ENCODE measurements around the gene CENPE.
"Not testable (repeated sequence)": the region's sequence is repeated elsewhere in the genome, so short reads cannot be mapped to it uniquely, and the experiment has no call there.

CENPE gene, protein sequence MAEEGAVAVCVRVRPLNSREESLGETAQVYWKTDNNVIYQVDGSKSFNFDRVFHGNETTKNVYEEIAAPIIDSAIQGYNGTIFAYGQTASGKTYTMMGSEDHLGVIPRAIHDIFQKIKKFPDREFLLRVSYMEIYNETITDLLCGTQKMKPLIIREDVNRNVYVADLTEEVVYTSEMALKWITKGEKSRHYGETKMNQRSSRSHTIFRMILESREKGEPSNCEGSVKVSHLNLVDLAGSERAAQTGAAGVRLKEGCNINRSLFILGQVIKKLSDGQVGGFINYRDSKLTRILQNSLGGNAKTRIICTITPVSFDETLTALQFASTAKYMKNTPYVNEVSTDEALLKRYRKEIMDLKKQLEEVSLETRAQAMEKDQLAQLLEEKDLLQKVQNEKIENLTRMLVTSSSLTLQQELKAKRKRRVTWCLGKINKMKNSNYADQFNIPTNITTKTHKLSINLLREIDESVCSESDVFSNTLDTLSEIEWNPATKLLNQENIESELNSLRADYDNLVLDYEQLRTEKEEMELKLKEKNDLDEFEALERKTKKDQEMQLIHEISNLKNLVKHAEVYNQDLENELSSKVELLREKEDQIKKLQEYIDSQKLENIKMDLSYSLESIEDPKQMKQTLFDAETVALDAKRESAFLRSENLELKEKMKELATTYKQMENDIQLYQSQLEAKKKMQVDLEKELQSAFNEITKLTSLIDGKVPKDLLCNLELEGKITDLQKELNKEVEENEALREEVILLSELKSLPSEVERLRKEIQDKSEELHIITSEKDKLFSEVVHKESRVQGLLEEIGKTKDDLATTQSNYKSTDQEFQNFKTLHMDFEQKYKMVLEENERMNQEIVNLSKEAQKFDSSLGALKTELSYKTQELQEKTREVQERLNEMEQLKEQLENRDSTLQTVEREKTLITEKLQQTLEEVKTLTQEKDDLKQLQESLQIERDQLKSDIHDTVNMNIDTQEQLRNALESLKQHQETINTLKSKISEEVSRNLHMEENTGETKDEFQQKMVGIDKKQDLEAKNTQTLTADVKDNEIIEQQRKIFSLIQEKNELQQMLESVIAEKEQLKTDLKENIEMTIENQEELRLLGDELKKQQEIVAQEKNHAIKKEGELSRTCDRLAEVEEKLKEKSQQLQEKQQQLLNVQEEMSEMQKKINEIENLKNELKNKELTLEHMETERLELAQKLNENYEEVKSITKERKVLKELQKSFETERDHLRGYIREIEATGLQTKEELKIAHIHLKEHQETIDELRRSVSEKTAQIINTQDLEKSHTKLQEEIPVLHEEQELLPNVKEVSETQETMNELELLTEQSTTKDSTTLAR (N-terminal part only)

GRCh38 chr4:103198111-103198765 lies at the start of gene CENPE:
Gene CENPE (minus strand): TSS chr4:103198343. CDS start chr4:103198319, 24 bp downstream.
- peak; percentile 71 for DNase-seq (ENCODE audit: low spot score)

GRCh38 chr4:103244251-103244650 lies 46.1 kb upstream of the CENPE start:
- no peak for DNase-seq (ENCODE audit: low spot score)

- DNase-seq (ENCODE audit: low spot score) = not testable (repeated sequence)
Measured at GRCh38 chr4:103230938-103231337, 32.8 kb upstream of the CENPE start.

GRCh38 chr4:103223556-103223955 lies 25.4 kb upstream of the CENPE start:
- DNase-seq (ENCODE audit: low spot score) = not testable (repeated sequence)

- no peak for DNase-seq (ENCODE audit: low spot score)
Measured at GRCh38 chr4:103207673-103208072, 9.5 kb upstream of the CENPE start.

- DNase-seq (ENCODE audit: low spot score) = no peak
Measured at GRCh38 chr4:103204111-103204510, 6.0 kb upstream of the CENPE start.

DNA sequence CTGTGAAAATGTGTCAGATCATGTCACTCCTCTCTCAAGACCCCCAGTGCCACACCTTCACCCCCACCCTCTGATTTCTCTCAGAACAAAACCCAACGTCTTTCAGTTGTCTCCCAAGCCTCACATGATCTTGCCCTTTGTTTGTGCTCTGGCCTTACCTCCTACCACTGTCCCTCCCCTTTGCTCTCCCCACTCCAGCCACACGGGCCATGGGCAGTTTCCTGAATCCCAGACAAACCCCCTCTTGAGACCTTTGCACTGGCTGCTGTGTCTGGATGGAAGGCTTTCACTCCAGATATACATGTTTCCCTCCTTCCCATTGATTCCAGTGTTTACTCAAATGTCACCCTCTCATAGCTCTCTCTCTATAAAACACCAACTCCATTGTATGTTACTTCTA lies 3.6 kb upstream of the CENPE start:
- no peak for DNase-seq (ENCODE audit: low spot score)

GRCh38 chr4:103201253-103201652 lies 3.1 kb upstream of the CENPE start:
- no peak for DNase-seq (ENCODE audit: low spot score)

DNA sequence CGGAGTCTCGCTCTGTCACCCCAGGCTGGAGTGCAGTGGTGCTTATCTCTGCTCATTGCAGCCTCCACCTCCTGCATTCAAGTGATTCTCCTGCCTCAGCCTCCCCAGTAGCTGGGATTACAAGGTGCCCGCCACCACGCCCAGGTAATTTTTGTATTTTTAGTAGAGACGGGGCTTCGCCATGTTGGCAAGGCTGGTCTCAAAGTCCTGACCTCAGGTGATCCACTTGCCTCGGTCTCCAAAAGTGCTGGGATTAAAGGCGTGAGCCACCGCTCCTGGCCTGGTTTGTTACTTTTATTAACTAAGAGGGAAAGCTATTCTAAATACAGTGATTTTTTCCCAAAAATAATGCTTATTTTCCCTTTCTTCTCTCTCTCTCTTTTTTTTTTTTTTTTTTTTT lies 866 bp upstream of the CENPE start:
- no peak for DNase-seq (ENCODE audit: low spot score)

- no peak for DNase-seq (ENCODE audit: low spot score)
Measured at GRCh38 chr4:103197765-103198110, 405 bp downstream of the CENPE start.

- DNase-seq (ENCODE audit: low spot score) = no peak
Measured at GRCh38 chr4:103193457-103193856, 4.7 kb downstream of the CENPE start.

DNA sequence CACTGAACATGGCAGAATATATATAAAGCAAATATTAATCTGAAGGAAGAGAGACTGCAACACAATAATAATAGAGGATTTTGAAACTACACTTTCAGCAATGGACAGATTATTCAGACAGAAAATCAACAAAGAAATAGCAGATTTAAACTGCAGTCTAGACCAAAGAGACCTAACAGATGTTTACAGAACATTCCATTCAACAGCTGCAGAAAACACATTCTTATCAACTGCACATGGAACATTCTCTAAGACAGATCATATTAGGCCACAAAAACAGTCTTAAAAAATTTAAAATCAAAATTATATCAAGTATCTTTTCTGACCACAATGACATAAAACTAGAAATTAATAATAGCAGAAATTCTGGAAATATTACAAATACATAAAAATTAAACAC lies 27.1 kb downstream of the CENPE start:
- DNase-seq (ENCODE audit: low spot score) = no peak

DNA sequence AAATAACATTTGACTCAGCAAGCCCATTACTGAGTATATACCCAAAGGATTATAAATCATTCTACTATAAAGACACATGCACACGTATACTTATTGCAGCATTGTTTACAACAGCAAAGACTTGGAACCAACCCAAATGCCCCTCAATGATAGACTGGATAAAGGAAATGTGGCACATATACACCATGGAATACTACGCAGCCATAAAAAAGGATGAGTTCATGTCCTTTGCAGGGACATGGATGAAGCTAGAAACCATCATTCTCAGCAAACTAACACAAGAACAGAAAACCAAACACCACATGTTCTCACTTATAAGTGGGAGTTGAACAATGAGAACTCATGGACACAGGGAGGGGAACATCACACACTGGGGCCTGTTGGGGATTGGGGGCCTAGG lies 28.4 kb downstream of the CENPE start:
- not testable (repeated sequence) for DNase-seq (ENCODE audit: low spot score)

- no peak for DNase-seq (ENCODE audit: low spot score)
Measured at GRCh38 chr4:103168993-103169392, 29.1 kb downstream of the CENPE start.

DNA sequence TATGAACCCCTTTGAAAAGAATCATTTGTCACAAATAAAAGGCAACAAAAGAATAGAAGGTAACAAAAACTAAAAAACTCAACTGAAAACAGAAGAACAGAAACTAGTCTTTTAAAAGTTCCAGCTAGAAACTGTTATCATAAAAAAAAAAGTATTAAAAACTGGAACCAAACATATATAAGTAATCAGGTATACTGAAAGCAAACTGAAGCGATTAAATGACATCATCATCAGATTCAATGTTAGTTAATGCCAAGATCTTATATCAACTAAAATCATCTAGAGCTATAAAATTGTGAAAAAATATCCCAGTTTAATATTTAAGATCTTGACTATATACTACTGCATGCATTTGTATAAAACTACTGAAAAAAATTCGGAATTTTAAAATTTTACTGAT lies 36.0 kb downstream of the CENPE start:
- no peak for DNase-seq (ENCODE audit: low spot score)

DNA sequence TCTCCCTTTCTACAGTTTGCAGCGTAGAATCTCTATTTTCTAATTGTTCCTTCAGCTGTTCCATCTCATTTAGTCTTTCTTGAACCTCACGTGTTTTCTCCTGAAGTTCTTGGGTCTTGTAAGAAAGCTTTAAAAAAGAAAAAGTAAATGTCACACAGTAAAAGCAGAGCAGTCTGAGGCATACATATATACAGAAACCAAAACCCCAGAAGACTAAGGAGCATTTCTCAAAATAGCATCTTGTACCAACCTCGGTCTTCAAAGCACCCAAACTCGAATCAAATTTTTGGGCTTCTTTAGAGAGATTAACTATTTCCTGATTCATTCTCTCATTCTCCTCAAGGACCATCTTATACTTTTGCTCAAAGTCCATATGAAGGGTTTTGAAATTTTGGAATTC lies 39.4 kb downstream of the CENPE start:
- no peak for DNase-seq (ENCODE audit: low spot score)

- DNase-seq (ENCODE audit: low spot score) = no peak
Measured at GRCh38 chr4:103156106-103156505, 42.0 kb downstream of the CENPE start.

DNA sequence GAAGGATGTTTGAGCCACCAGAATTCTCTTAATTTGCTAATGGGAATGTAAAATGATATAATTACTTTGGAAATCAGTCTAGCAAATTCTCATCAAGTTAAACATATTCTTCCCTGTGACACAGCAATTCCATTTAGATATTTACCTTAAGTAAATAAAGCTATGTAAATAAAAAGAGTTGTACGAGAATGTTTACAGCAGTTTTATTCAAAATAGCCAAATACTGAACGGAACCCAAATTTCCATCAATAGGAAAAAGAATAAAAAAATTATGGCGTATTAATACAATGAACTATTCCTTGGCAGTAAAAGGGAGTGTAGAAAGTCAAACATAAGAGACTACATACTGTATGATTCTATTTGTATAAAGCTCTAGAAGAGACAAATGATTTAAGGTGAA lies 45.8 kb downstream of the CENPE start:
- DNase-seq (ENCODE audit: low spot score) = no peak

DNA sequence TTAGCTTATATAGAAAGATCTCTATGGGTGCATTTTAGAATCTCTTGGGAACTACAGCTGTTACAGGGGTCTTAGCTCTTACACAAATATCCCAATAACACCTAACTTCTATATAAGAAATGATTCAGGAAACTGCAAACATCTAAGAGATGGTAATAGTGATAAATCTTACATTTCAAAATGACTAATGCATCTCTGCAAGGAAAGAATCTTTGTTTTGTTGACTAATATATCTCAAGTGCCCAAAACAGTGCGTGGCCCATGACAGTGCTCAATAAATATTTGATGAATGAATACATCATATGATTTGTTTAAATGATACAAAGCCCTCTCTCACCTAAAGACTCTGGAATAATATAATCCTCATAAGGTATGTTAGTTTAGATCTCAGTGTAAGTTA lies 47.5 kb downstream of the CENPE start:
- no peak for DNase-seq (ENCODE audit: low spot score)

DNA sequence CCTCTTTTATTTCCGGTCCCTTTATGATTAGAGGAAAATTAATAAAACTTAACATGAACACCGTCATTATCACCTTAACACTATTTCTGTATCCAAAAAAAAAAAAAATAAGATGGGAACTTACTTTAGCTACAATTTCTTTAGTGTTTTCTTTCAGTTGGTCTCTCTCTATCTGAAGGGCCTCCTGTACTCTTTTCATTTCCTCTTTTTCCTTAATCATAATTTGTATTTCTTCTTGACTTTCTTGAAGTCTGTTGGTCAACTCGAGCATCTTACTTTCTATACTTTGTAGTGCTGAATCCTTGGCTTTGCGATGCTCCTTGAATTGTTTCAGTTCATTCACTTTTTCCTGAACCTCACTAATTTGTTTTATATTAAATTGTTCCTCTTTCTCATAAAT lies 53.2 kb downstream of the CENPE start:
- DNase-seq (ENCODE audit: low spot score) = no peak

DNA sequence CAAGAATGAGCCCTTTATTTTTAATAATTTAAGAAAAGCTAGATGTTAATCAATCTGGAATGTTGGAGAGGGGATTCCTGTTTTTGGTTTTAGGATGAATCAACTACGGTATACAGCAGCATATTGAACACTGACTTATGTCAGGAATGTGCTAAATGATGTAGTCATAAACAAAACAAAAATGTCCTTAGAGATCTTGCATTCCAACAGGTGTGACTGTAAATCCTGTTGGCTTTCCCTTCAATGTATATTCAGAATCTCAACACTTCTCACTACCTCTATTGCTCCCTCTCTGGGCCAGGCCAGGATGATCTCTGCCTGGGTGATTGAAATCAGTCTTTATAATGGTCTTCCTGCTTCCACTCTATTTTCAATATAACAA lies 60.7 kb downstream of the CENPE start:
- DNase-seq (ENCODE audit: low spot score) = no peak

Measured in CD4-positive, alpha-beta T cell treated with Interleukin-6 at 100 ng/mL for 8 hours (primary cell).